CD14-positive monocyte (primary cell): Measurements from ENCODE around the gene LZTR1. TPM values are rescaled to one million over a fixed set of nuclear protein-coding genes. Genes with fewer than 3 reads are reported as not detected.

Source experiments
- DNase-seq, 3 donors: peaks; one replicate each; pipeline ENCODE4 v3.0.0-alpha.2; 2011 to 2022
- H2AFZ ChIP-seq: 2 replicates; pipeline ENCODE4 v1.6.0; 2012; ENCODE audit warnings: mild to moderate bottlenecking, low read depth, low read length, inconsistent platforms; ENCODE audit not compliant: insufficient read depth, poor library complexity, severe bottlenecking
- H3K27ac ChIP-seq, 2 donors: 1 replicate in 1 of 2; 2 replicates in 1 of 2; pipeline ENCODE4 v1.5.1; 2012 to 2013; ENCODE audit warnings: low read length in 2 of 2, control low read depth in 1 of 2, inconsistent platforms in 1 of 2, low read depth in 1 of 2, mild to moderate bottlenecking in 1 of 2
- H3K27me3 ChIP-seq, 2 donors: one replicate each; pipeline versions ENCODE4 v1.6.0 to v1.6.1; 2011 to 2013; ENCODE audit warnings: low read length in 2 of 2; ENCODE audit not compliant: control insufficient read depth in 2 of 2, insufficient read depth in 2 of 2
- H3K36me3 ChIP-seq, 2 donors: replicated peaks in 1 of 2; 1 replicate in 1 of 2; 2 replicates in 1 of 2; pipeline versions ENCODE4 v1.5.1 to v1.6.1; 2012 to 2013; ENCODE audit warnings: low read length in 2 of 2, control low read depth in 1 of 2, inconsistent platforms in 1 of 2, mild to moderate bottlenecking in 1 of 2; ENCODE audit not compliant: insufficient read depth in 2 of 2, control insufficient read depth in 1 of 2
- H3K4me1 ChIP-seq, 2 donors: 1 replicate in 1 of 2; 2 replicates in 1 of 2; pipeline versions ENCODE4 v1.5.1 to v1.6.1; 2012 to 2013; ENCODE audit warnings: low read length in 2 of 2, control low read depth in 1 of 2, inconsistent platforms in 1 of 2, mild to moderate bottlenecking in 1 of 2, moderate library complexity in 1 of 2; ENCODE audit not compliant: insufficient read depth in 2 of 2, control insufficient read depth in 1 of 2
- H3K4me2 ChIP-seq: replicated peaks from 2 replicates; pipeline ENCODE3; 2012; ENCODE audit warnings: low read length, moderate library complexity, mild to moderate bottlenecking; ENCODE audit not compliant: poor library complexity, severe bottlenecking; ENCODE audit errors: extremely low read depth
- H3K4me3 ChIP-seq, 3 experiments: fragments of 200-600 bp in 1 of 3; sonication (generic) in 1 of 3; replicated peaks in 1 of 3; 1 replicate in 2 of 3; 2 replicates in 1 of 3; pipeline ENCODE4 v1.5.1; 2011 to 2013; ENCODE audit warnings: low read length in 3 of 3, mild to moderate bottlenecking in 3 of 3, control low read depth in 2 of 3, low read depth in 2 of 3, inconsistent platforms in 1 of 3, moderate library complexity in 1 of 3
- H3K79me2 ChIP-seq: 2 replicates; pipeline ENCODE4 v1.6.0; 2012; ENCODE audit warnings: mild to moderate bottlenecking, control low read depth, inconsistent platforms, low read length, moderate library complexity; ENCODE audit not compliant: insufficient read depth
- H3K9ac ChIP-seq: 2 replicates; pipeline ENCODE4 v1.6.0; 2017; ENCODE audit warnings: low read length, mild to moderate bottlenecking; ENCODE audit not compliant: insufficient read depth, poor library complexity, severe bottlenecking
- H3K9me3 ChIP-seq, 2 donors: replicated peaks in 1 of 2; 1 replicate in 1 of 2; 2 replicates in 1 of 2; pipeline versions ENCODE4 v1.5.1 to v1.6.1; 2012 to 2013; ENCODE audit warnings: low read length in 2 of 2, control low read depth in 1 of 2; ENCODE audit not compliant: control insufficient read depth in 1 of 2, insufficient read depth in 1 of 2
- H4K20me1 ChIP-seq: 2 replicates; pipeline ENCODE4 v1.6.0; 2012; ENCODE audit warnings: mild to moderate bottlenecking, low read length, control low read depth, moderate library complexity; ENCODE audit not compliant: insufficient read depth
- H3K27ac Mint-ChIP-seq, 7 donors: one replicate each; pipeline ENCODE4 v1.8.0; 2020; ENCODE audit warnings: mild to moderate bottlenecking in 7 of 7, mixed read lengths in 7 of 7, moderate library complexity in 6 of 7, inconsistent platforms in 2 of 7
- H3K27me3 Mint-ChIP-seq, 3 donors: one replicate each; pipeline ENCODE4 v1.8.0; 2021 to 2022; ENCODE audit warnings: low read depth in 3 of 3, mild to moderate bottlenecking in 3 of 3, mixed read lengths in 3 of 3, moderate library complexity in 3 of 3, inconsistent platforms in 1 of 3
- H3K36me3 Mint-ChIP-seq, 2 donors: one replicate each; pipeline ENCODE4 v1.8.0; 2020; ENCODE audit warnings: mixed read lengths in 2 of 2, inconsistent platforms in 1 of 2, mild to moderate bottlenecking in 1 of 2
- H3K4me1 Mint-ChIP-seq: one replicate; pipeline ENCODE4 v1.8.0; 2020; ENCODE audit warnings: mild to moderate bottlenecking, mixed read lengths
- H3K4me3 Mint-ChIP-seq, 2 donors: one replicate each; pipeline ENCODE4 v1.8.0; 2020; ENCODE audit warnings: mild to moderate bottlenecking in 2 of 2, mixed read lengths in 2 of 2, moderate library complexity in 1 of 2
- H3K9me3 Mint-ChIP-seq, 7 donors: one replicate each; pipeline ENCODE4 v1.8.0; 2020 to 2022; ENCODE audit warnings: mixed read lengths in 7 of 7, mild to moderate bottlenecking in 6 of 7, moderate library complexity in 6 of 7, inconsistent platforms in 2 of 7
- WGBS: methylation state at CpG from one replicate; pipeline ENCODE4 v1.1.5; 2013; ENCODE audit warnings: missing lambda C conversion rate; ENCODE audit not compliant: insufficient coverage; 5-methylcytosine and 5-hydroxymethylcytosine counted together
- intact Hi-C, 2 donors: fragments of 100-400 bp; cut with micrococcal nuclease; formaldehyde crosslinking; loops; one replicate each; pipeline versions ENCODE4 v1.15.0 to v1.15.1; 2023
- polyA plus RNA-seq, 3 donors: library from polyadenylated mRNA; depleted of rRNA in 1 of 3; unstranded in 2 of 3; stranded (reverse) in 1 of 3; fragments of 300-500 nt in 2 of 3; fragments of >200 nt in 1 of 3; fragmentation: Illumina TruSeq in 2 of 3; gene quantifications; 1 replicate in 2 of 3; 2 replicates in 1 of 3; pipeline ENCODE4 v1.2.3, GENCODE V29; 2012 to 2021
- TF ChIP-seq, protein P1 (sequence below): fragments of 200-600 bp; IDR thresholded peaks from one replicate; pipeline ENCODE4 v1.8.0; 2022; ENCODE audit warnings: antibody characterized with exemption, mild to moderate bottlenecking

Gene LZTR1
- polyA plus RNA-seq, 3 donors, result 7.1 to 63.3 (median 11.5) TPM

DNA sequence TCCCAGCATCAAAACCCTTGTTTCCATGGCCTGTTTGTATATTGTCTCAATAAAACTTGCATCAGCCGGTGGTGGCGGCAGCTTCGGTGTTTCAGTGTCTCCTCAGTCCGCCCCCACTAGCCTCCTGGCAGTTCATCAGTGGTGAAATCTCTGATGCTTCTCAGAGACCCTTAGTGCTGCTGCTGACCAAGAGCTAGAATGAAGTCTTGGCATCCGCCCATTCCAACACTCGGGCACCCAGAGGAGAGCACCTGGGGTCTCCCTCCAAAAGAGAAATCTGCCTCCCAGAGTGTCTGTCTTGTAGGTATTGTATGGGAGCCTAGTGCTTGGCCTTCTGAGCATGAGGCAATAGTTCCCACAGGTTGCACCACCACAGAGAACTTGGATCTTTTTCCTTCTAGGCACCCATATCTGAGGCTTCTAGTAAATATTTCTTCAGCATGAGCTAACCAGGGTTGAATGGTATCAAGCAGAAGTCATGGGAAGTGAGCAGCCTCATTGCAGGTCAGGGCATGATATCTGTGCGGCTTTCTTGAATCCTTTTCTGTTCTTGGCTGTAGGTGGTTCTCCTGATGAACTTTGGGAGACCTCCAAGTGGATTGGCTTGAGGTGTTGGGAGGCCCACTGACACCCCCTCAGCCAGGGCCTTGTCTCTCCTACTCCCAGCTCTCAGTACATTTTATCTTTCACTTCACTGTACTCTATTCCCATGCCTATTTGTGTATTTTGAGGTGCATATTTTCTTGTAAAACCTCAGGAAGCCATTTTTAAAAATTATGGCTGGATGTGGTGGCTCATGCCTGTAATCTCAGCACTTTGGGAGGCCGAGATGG, 28.2 kb upstream of the LZTR1 start:
- no peaks in the 10 kb centered on the region for H3K9me3 ChIP-seq
- no peak overlapping the region for H3K4me2 ChIP-seq
- intact Hi-C loops, result loop anchor here in 1 of 2 donors (10.0 kb wide), 1 partner anchor 69 kb away; no protein-coding TSS in a partner anchor
- H3K9ac ChIP-seq, result no peak overlapping the region
- no peaks in the 10 kb centered on the region for H3K9me3 Mint-ChIP-seq
- H2AFZ ChIP-seq, result no peak overlapping the region
- peaks cover 47 to 52% of the 10 kb centered on the region in 2 donors for H3K36me3 Mint-ChIP-seq
- peaks cover 45 to 56% of the 10 kb centered on the region in 2 donors for H3K36me3 ChIP-seq
- 84% methylated on average over 5 of the region's 8 CpGs for WGBS
- H3K27ac ChIP-seq, result peak overlapping the region in 1 of 2 donors; percentile 33
- H3K27ac Mint-ChIP-seq, result peak overlapping the region in 5 of 7 donors; percentile 23 to 81 (median 58)
- peaks cover 31% of the 10 kb centered on the region for H3K4me1 Mint-ChIP-seq
- H3K79me2 ChIP-seq, result peaks cover 85% of the 10 kb centered on the region
- H3K4me3 Mint-ChIP-seq, result no peak overlapping the region
- no peaks in the 10 kb centered on the region for H3K27me3 Mint-ChIP-seq
- H3K27me3 ChIP-seq, result no peaks in the 10 kb centered on the region
- peaks cover 18 to 31% of the 10 kb centered on the region in 2 donors for H3K4me1 ChIP-seq
- TF ChIP-seq, protein P1, sequence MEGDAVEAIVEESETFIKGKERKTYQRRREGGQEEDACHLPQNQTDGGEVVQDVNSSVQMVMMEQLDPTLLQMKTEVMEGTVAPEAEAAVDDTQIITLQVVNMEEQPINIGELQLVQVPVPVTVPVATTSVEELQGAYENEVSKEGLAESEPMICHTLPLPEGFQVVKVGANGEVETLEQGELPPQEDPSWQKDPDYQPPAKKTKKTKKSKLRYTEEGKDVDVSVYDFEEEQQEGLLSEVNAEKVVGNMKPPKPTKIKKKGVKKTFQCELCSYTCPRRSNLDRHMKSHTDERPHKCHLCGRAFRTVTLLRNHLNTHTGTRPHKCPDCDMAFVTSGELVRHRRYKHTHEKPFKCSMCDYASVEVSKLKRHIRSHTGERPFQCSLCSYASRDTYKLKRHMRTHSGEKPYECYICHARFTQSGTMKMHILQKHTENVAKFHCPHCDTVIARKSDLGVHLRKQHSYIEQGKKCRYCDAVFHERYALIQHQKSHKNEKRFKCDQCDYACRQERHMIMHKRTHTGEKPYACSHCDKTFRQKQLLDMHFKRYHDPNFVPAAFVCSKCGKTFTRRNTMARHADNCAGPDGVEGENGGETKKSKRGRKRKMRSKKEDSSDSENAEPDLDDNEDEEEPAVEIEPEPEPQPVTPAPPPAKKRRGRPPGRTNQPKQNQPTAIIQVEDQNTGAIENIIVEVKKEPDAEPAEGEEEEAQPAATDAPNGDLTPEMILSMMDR, result no peak
- peaks cover 62% of the 10 kb centered on the region for H4K20me1 ChIP-seq
- H3K4me3 ChIP-seq, result no peak overlapping the region
- no peak for DNase-seq

DNA sequence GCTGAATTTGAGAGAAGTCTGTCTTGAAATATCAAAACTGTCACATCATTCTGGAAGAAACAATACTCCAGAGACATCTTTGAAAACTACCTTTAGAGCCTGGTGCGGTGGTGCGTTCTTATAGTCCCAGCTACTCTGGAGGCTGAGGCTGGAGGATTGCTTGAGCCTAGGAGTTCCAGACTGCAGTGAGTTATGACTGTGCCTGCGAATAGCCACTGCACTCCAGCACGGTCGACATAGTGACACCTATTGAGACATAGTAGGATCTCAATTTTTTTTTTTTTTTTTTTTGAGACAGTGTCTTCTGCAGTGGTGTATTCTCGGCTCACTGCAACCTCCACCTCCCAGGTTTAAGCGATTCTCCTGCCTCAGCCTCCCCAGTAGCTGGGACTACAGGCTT, 26.5 kb upstream of the LZTR1 start:
- no peak for DNase-seq
- no peaks in the 10 kb centered on the region for H3K9me3 ChIP-seq
- Mint-ChIP-seq H3K4me3 (no peak overlapping the region), H3K36me3 (peaks cover 43 to 45% of the 10 kb centered on the region in 2 donors), H3K27me3 (no peaks in the 10 kb centered on the region), H3K4me1 (peaks cover 31% of the 10 kb centered on the region), H3K27ac (no peak overlapping the region), H3K9me3 (no peaks in the 10 kb centered on the region)
- H3K27ac ChIP-seq, result no peak overlapping the region
- H3K79me2 ChIP-seq, result peaks cover 78% of the 10 kb centered on the region
- no peak overlapping the region for H3K4me2 ChIP-seq
- 100% methylated on average over 1 of the region's 7 CpGs for WGBS
- peaks cover 45% of the 10 kb centered on the region for H4K20me1 ChIP-seq
- no peak overlapping the region for H3K4me3 ChIP-seq
- no peak overlapping the region for H3K9ac ChIP-seq
- H3K36me3 ChIP-seq, result peaks cover 31 to 46% of the 10 kb centered on the region in 2 donors
- TF ChIP-seq, protein P1, result no peak
- no peaks in the 10 kb centered on the region for H3K27me3 ChIP-seq
- H3K4me1 ChIP-seq, result peaks cover 18 to 32% of the 10 kb centered on the region in 2 donors
- H2AFZ ChIP-seq, result no peak overlapping the region
- intact Hi-C loops, result loop anchor here (5.0 to 10.0 kb wide), 2 partner anchors 33 to 71 kb away; no protein-coding TSS in a partner anchor
